GM18505 (cell line): ENCODE results near the gene FOXQ1.

ENCODE experiments used
- ATAC-seq: cut with Tn5 transposase; IDR thresholded peaks from one replicate; pipeline ENCODE4 v1.9.1; 2021; ENCODE audit not compliant: unreplicated experiment
- POLR2A ChIP-seq: IDR thresholded peaks from 4 replicates; pipeline ENCODE4 v1.6.1; 2011; ENCODE audit warnings: borderline replicate concordance; ENCODE audit not compliant: insufficient read depth, insufficient read length; ENCODE audit errors: extremely low read depth

Gene FOXQ1

DNA sequence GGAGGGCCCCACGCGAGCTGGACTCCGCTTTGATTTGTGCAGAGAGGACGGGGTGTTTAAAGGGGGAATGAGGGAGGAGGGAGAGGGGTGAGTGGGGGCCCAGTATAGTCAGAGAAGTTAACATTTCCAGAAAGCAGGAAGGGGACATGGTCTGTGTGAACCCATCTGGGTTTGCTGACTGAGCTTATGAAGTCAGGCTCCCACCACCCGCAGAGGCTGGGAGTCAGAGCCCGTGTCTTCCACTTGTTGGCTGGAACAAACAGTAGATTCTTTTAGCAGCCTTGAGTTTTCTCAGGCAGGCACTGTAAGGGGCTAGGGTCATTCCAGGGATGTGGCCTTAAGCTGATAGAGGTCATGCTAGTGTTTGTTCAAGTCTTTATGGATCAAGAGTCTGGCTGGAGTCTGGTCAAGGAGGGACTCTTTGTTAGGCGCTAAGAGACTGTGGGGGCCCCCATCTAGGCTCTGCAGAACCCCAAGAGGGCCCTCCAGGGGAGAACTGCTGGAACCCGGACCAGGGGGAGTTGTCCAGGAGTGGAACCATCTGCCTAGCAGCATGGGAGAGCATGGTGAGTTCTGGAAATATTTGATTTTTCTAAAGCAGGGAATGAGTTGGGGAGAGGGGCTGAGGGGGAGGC is 31.1 kb upstream of the FOXQ1 start:
- ATAC-seq: no peak
- no peak for TF ChIP-seq POLR2A

DNA sequence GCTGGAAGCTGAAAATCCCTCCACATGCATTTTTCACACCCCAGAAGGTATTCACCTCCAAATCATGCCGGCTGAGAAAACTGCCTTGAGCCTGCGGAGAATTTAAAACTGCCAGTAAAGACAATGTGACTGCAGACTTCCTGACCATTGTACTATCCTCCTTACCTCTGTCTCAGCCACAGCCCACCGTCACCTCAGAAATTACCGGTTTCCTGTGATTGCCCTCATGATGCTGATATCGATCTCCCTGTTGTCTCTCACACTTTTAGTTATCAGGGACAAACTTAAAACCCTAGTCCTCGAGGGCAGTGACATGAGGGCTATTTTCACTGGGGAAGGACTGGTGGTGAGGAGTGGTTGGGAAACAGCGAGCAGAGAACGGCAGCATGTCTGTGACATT is 30.2 kb upstream of the FOXQ1 start:
- ATAC-seq: no peak
- TF ChIP-seq POLR2A: no peak

DNA sequence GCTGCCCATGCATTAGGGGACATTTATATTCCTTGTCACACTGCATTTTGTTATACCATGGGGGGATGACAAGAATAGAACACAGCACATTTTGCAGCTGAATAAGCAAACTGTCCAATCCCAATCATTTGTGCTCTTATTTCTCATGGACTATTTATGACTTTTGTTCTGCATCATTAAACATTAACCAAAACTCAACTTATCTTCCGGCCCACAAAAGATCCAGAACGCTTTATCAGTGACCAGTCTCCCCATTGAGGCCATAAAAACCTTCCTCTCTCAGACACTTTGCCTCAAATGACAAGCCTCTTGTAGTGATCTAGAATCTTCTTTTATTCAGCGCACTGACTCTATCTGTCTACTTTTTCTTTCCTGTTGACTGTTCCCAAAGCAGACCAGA is 28.4 kb upstream of the FOXQ1 start:
- no peak for ATAC-seq

GRCh38 chr6:1285556-1285955 is 26.3 kb upstream of the FOXQ1 start:
- no peak for ATAC-seq
- no peak for TF ChIP-seq POLR2A

More for the DNA sequence above, 28.4 kb upstream of the FOXQ1 start:
- no peak for TF ChIP-seq POLR2A

DNA sequence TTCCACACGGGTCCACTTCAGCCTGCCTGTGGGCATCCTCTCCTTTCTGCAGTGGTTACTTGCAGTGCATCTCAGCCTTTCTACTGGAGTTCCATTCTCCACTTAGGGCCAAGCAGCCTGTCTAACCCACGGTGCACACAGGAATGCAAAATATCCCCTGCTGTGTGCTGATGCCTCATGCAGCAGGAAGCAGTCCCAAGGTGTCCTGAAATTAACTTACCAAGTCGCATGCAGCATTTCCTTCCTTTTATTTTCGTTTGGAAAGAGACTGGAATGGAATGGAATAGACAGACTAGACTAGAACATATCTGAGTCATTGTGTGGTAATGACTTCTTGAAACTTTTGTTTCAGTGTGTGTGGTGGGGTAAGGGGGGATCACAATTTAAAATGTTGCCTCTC is 25.9 kb upstream of the FOXQ1 start:
- no peak for TF ChIP-seq POLR2A
- no peak for ATAC-seq

- ATAC-seq: no peak
- no peak for TF ChIP-seq POLR2A
Observed at GRCh38 chr6:1287103-1287591, 24.8 kb upstream of the FOXQ1 start.

DNA sequence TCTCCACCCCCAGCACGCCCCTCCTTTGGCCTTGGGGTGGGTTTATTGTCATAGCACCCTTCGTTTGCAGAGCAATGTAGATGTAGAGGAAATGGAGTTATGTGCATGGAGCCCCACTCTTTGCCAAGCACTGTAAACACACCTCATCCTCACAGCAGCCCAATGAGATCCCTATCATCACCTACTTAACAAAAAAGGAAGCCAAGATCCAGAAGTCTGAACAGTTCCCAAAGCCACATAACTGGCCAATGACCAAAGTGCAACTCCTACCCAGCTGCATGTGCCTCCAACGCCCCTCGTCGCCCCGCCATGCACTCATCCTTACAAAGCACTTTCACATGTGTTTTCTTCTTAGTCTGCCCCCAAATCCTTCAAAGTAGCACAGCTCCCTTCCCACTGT is 21.8 kb upstream of the FOXQ1 start:
- ATAC-seq: no peak
- TF ChIP-seq POLR2A: no peak

- no peak for TF ChIP-seq POLR2A
- ATAC-seq: no peak
Observed at GRCh38 chr6:1290805-1291204, 21.1 kb upstream of the FOXQ1 start.

- no peak for ATAC-seq
Observed at GRCh38 chr6:1291381-1291780, 20.5 kb upstream of the FOXQ1 start.

GRCh38 chr6:1295420-1295819 is 16.5 kb upstream of the FOXQ1 start:
- ATAC-seq: no peak

More at GRCh38 chr6:1291381-1291780, 20.5 kb upstream of the FOXQ1 start:
- TF ChIP-seq POLR2A: no peak

DNA sequence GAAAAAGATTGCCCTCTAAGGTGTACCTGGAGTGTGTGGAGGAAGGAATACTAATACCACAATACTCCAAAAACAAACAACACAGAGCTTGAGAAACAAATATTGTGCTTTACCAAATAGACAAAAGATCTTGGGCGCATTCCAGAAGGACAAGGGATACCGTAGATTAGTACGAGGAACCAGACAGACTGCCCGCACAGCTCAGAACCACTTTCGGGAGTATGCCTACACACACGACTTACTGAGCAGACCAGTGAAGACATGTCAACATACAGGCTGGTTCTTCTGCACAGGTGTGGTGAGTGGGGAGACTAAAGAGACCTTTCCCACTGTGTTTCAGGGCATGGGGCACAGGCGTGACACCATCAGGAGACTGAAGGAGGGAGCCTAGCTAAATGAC is 15.8 kb upstream of the FOXQ1 start:
- TF ChIP-seq POLR2A: no peak
- ATAC-seq: no peak

More at GRCh38 chr6:1295420-1295819, 16.5 kb upstream of the FOXQ1 start:
- no peak for TF ChIP-seq POLR2A

DNA sequence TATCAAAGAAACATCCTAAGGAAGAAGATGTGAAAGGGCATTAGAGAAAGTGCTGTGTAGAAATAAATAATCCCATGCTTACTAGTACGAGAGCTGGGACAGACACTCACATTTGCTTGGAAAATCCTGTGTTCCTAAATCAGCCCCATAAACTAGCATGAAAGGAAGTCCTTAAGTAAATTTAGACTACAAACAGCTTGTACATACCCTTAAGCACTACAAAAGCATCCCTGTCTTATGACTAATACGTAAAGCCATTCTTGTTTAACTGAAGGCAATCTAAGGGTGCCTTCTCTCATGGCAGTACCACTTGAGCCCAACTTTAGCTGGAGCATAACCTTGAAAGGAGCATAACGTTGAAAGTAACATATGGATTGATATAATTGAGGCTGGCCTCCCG is 15.4 kb upstream of the FOXQ1 start:
- TF ChIP-seq POLR2A: no peak
- ATAC-seq: no peak

GRCh38 chr6:1297746-1298145 is 14.2 kb upstream of the FOXQ1 start:
- no peak for TF ChIP-seq POLR2A
- no peak for ATAC-seq

DNA sequence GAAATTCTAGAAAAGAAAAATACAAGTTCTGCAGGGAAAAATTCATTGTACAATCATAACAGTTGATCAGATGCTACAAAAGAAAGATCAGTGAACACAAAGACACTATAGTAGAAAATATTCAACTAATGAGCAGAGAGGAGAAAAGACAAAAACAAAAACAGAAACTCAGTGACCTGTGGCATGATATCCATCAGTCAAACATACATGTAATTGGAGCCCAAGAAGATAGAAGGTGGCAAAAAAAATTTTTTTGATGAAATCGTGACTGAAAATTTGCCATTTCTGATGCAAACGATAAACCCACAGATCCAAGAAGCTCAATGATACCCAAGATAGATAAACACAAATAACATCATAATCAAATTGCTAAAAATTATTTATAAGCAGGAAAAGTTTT is 13.1 kb upstream of the FOXQ1 start:
- TF ChIP-seq POLR2A: no peak
- ATAC-seq: no peak

DNA sequence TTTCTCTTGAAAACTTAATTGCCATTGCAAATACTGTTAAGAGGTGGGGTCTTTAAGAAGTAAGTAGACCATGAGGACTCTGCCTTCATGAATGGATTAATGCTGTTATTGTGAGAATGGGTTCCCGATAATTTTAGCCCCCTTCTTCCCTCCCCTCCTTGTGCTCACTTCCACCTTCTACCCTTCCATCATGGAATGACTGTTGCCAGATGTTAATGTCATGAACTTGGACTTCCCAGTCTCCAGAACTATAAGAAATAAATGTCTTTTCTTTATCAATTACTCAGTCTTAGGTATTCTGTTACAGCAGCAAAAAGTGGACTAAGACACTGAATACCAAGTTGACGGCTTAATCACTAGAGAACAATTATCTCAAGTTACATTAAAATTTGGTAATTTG is 5.8 kb upstream of the FOXQ1 start:
- ATAC-seq: no peak
- TF ChIP-seq POLR2A: no peak
